NCI-H82 (cell line): Measurements from ENCODE around the gene SCYL2.

Experiments used
- DNase-seq: peaks from one replicate; lab custom pipeline; 2025; lab: John Stamatoyannopoulos, UW

SCYL2 gene

GRCh38 chr12:100381379-100381778 lies 114.4 kb downstream of the SCYL2 start:
- DNase-seq = no peak

GRCh38 chr12:100382338-100382737 lies 115.4 kb downstream of the SCYL2 start:
- no peak for DNase-seq

GRCh38 chr12:100383586-100384558 lies 116.9 kb downstream of the SCYL2 start:
- no peak for DNase-seq

DNA sequence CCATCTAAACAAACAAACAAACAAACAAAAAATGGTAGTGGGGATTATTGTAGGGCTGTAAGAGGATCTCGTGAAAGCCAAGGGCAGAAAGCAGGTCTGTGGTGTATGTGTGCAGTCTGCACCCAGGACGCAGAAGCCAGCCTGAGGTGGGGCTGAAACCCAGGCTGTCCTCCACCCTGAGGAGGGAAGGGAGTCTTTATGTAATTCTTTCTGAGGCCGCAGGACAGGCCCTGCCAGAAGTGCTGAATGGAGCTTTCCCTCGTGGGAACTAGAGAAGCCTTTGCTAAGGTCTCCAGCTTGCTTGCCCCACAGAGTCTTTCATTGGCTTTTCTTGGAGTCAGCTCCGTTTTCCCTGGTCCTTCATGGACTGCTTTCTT lies 117.6 kb downstream of the SCYL2 start:
- no peak for DNase-seq

DNA sequence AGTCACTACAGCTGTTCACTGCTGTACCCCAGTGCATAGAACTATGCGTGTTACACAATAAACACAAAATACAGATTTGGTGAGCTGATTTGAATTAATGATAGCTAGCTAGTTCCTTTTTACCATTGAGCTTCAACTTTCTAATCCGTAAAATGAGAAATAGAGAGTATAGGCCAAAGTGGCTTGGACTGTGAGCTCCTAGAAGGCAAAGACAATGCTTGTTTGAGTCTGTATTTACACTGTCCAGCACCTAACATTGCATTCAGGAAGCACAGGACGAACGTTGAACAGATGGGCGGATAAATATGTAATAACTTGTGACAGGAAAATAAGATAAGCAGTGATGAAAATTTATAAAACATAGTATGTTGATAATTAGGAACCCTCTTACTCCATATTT lies 121.4 kb downstream of the SCYL2 start:
- no peak for DNase-seq
